ENCODE results near the gene PIK3CA.

DNA sequence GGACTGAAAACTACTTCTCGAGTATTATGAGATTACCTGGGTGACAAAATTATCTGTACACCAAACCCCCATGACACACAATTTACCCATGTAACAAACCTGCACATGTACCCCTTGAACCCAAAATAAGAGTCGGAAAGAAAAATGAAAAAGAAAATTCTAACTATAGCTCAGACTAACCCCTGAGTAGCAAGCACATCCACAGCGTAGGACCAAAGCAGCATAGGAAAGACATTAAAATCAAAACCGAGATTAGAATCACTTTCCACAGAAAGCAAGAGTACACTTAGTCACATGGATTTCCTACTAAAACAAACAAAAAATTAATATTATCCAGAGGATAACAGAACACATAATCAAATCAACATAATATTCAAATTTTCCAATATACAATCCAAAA, 6.3 kb upstream of the PIK3CA start:
- TF ChIP-seq CTCF (IDR thresholded peaks at IDR 0.05) (no peak), POLR2A (IDR thresholded peaks at IDR 0.05) (no peak)
